Myocyte (in vitro differentiated cells): ENCODE results near the gene PATL2. TPM values are rescaled to one million over a fixed set of nuclear protein-coding genes. Genes with fewer than 3 reads are reported as not detected.
"Not testable (repeated sequence)": the region's sequence is repeated elsewhere in the genome, so short reads cannot be mapped to it uniquely, and the experiment has no call there.

Source experiments
- DNase-seq: peaks from one replicate; pipeline ENCODE4 v3.0.0-alpha.2; 2012; ENCODE audit warnings: low read depth
- total RNA-seq: library from RNA; depleted of rRNA; stranded (reverse); fragments of >200 nt; gene quantifications from 2 replicates; pipeline ENCODE4 v1.2.3, GENCODE V29; 2014

Gene PATL2
- total RNA-seq, 1 donor from 2014 or later = 0.19 TPM

GRCh38 chr15:44654858-44655257 is 56.3 kb downstream of the PATL2 start:
- no peak for DNase-seq

- DNase-seq = no peak
Measured at GRCh38 chr15:44647637-44648036, 63.5 kb downstream of the PATL2 start.

GRCh38 chr15:44647036-44647435 is 64.1 kb downstream of the PATL2 start:
- DNase-seq = no peak

- DNase-seq = no peak
Measured at GRCh38 chr15:44646460-44646859, 64.7 kb downstream of the PATL2 start.

- DNase-seq = no peak
Measured at GRCh38 chr15:44641651-44642050, 69.5 kb downstream of the PATL2 start.

GRCh38 chr15:44636976-44637375 is 74.1 kb downstream of the PATL2 start:
- no peak for DNase-seq

- DNase-seq = peak; percentile 8
Measured at GRCh38 chr15:44633603-44634002, 77.5 kb downstream of the PATL2 start.

- DNase-seq = not testable (repeated sequence)
Measured at GRCh38 chr15:44625286-44625685, 85.8 kb downstream of the PATL2 start.

GRCh38 chr15:44623178-44623577 is 87.9 kb downstream of the PATL2 start:
- DNase-seq = no peak

GRCh38 chr15:44620081-44620480 is 91.0 kb downstream of the PATL2 start:
- DNase-seq = no peak

GRCh38 chr15:44616974-44617373 is 94.1 kb downstream of the PATL2 start:
- no peak for DNase-seq

Other genes with a start within 250 kb of the PATL2 start
- 39.7 and 55.4 TPM in 2 replicates for gene EIF3J, start 174.2 kb downstream of the PATL2 start, total RNA-seq
- gene SPG11, start 47.7 kb downstream of the PATL2 start, total RNA-seq = 32.8 and 40.7 TPM in 2 replicates
- gene B2M, start 194 bp upstream of the PATL2 start, total RNA-seq = 3,125 and 4,265 TPM in 2 replicates
- 17.4 and 26.8 TPM in 2 replicates for gene TRIM69, start 25.2 kb upstream of the PATL2 start, total RNA-seq
- not detected in 2 replicates for gene TERB2, start 245.4 kb upstream of the PATL2 start, total RNA-seq